Spleen (tissue), 7 donors: ENCODE data around the gene CARMIL3.

Source experiments
- POLR2A ChIP-seq, 3 donors: fragments of 450-650 bp; IDR thresholded peaks; one replicate each; pipeline ENCODE4 v1.5.1; 2017; ENCODE audit warnings: antibody characterized with exemption in 3 of 3, mild to moderate bottlenecking in 1 of 3
- POLR2AphosphoS5 ChIP-seq, 3 donors: sonication (generic); formaldehyde crosslinking; IDR thresholded peaks; one replicate each; pipeline ENCODE4 v1.5.1; 2017; ENCODE audit warnings: antibody characterized with exemption in 3 of 3
- TF ChIP-seq, protein P1 (sequence below), 11 experiments: fragments of 200-600 bp in 7 of 11; fragments of 450-650 bp in 4 of 11; sonication (generic) in 4 of 11; IDR thresholded peaks in 8 of 11; conservative IDR thresholded peaks in 3 of 11; 1 replicate in 7 of 11; 2 replicates in 4 of 11; pipeline versions ENCODE4 v1.4.0 to v1.8.0; 2016 to 2021; ENCODE audit warnings: antibody characterized with exemption in 11 of 11, inconsistent platforms in 4 of 11, mild to moderate bottlenecking in 1 of 11
- donor health status: DM: no; HTN: no; CAD: no; lungs with moderate emphysema.
- donor health status: DM: no; HTN: no; CAD: no.
- donor health status: DM: no; HTN: no; CAD: no.

DNA sequence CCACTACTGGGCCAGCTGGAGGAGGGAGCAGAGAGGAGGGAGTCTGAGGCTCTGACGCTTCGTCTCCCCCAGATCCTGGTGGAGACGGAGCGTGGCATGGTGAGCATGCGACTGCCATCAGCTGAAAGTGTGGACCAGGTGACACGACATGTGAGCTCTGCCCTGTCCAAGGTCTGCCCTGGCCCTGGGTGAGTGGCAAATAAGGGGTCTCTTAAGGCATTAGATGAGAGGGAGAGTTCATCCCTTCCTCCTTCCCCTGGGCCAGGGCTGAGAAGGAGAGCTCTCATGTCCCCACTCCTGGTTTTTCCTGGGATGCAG lies 2.5 kb downstream of the CARMIL3 start:
- TF ChIP-seq, protein P1, sequence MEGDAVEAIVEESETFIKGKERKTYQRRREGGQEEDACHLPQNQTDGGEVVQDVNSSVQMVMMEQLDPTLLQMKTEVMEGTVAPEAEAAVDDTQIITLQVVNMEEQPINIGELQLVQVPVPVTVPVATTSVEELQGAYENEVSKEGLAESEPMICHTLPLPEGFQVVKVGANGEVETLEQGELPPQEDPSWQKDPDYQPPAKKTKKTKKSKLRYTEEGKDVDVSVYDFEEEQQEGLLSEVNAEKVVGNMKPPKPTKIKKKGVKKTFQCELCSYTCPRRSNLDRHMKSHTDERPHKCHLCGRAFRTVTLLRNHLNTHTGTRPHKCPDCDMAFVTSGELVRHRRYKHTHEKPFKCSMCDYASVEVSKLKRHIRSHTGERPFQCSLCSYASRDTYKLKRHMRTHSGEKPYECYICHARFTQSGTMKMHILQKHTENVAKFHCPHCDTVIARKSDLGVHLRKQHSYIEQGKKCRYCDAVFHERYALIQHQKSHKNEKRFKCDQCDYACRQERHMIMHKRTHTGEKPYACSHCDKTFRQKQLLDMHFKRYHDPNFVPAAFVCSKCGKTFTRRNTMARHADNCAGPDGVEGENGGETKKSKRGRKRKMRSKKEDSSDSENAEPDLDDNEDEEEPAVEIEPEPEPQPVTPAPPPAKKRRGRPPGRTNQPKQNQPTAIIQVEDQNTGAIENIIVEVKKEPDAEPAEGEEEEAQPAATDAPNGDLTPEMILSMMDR (IDR thresholded peaks at IDR 0.05 in 8 of 11, conservative IDR thresholded peaks at IDR 0.05 in 3 of 11): no peak
- TF ChIP-seq POLR2A (IDR thresholded peaks at IDR 0.05): no peak
- no peak for TF ChIP-seq POLR2AphosphoS5 (IDR thresholded peaks at IDR 0.05)
